ENCODE measurements around the gene CST6. TPM values are rescaled to one million over a fixed set of nuclear protein-coding genes. Genes with fewer than 3 reads are reported as not detected.

The CST6 gene
- total RNA-seq, 1 donor from 2014 or later: 23.7 TPM

- no peak for TF ChIP-seq CTCF (IDR thresholded peaks at IDR 0.05)
- intact Hi-C loops (cut with DNase I): loop anchor here (10.0 kb wide), 1 partner anchor 53 kb away; no protein-coding TSS in a partner anchor
- no peak for DNase-seq
- Histone ChIP-seq H3K27ac (no peak overlapping the region), H3K9me3 (no peaks in the 10 kb centered on the region), H3K36me3 (peaks cover 47% of the 10 kb centered on the region), H3K4me3 (no peak overlapping the region), H3K27me3 (no peaks in the 10 kb centered on the region), H3K4me1 (no peaks in the 10 kb centered on the region)
- ATAC-seq: no peak
Measured at GRCh38 chr11:65977621-65978390, 34.0 kb upstream of the CST6 start.

- Histone ChIP-seq H3K9me3 (no peaks in the 10 kb centered on the region), H3K4me3 (no peak overlapping the region), H3K36me3 (peaks cover 42% of the 10 kb centered on the region), H3K4me1 (no peaks in the 10 kb centered on the region), H3K27ac (no peak overlapping the region), H3K27me3 (no peaks in the 10 kb centered on the region)
- ATAC-seq: no peak
- TF ChIP-seq CTCF (IDR thresholded peaks at IDR 0.05): no peak
- intact Hi-C loops (cut with DNase I): loop anchor here (10.0 kb wide), 1 partner anchor 54 kb away; no protein-coding TSS in a partner anchor
- DNase-seq: no peak
Measured at GRCh38 chr11:65978391-65979238, 33.2 kb upstream of the CST6 start.

DNA sequence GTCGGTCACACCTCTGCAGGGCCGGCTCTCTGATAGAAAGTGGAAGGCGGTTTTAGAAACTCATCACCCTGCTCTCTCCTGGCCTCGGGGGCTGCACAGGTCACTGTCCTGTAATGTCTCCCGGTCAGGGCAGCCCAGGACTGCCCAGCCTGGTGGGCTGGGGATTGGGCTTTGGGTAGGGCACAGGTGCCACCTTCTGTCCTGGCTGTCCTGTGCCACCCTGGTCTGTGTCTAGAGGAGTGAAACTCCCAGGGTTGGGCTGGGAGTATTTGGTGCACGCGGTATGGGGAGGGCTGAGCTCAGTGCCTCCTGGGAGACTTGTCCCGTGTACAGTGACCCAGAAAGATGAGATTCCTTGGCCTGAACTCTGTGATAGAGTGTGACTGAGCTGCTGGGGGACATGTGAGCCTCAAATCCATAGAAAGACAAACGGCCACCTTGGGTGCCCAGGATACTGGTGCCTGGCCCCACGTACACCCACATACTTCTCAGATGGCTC is 32.5 kb upstream of the CST6 start:
- Histone ChIP-seq H3K9me3 (no peaks in the 10 kb centered on the region), H3K36me3 (peaks cover 40% of the 10 kb centered on the region), H3K27ac (no peak overlapping the region), H3K4me3 (no peak overlapping the region), H3K4me1 (no peaks in the 10 kb centered on the region), H3K27me3 (no peaks in the 10 kb centered on the region)
- DNase-seq (no peak), ATAC-seq (no peak)
- intact Hi-C loops (cut with DNase I): loop anchor here (10.0 kb wide), 1 partner anchor 55 kb away; no protein-coding TSS in a partner anchor
- TF ChIP-seq CTCF (IDR thresholded peaks at IDR 0.05): no peak

GRCh38 chr11:65981101-65981740 is 30.6 kb upstream of the CST6 start:
- H3K4me1 ChIP-seq: no peaks in the 10 kb centered on the region
- no peak for TF ChIP-seq CTCF (IDR thresholded peaks at IDR 0.05)
- peaks cover 32% of the 10 kb centered on the region for H3K36me3 ChIP-seq
- ATAC-seq: no peak
- H3K9me3 ChIP-seq: no peaks in the 10 kb centered on the region
- intact Hi-C loops (cut with DNase I): no loop called here
- no peak overlapping the region for H3K4me3 ChIP-seq
- no peak overlapping the region for H3K27ac ChIP-seq
- no peak for DNase-seq
- H3K27me3 ChIP-seq: no peaks in the 10 kb centered on the region

- H3K27me3 ChIP-seq: no peaks in the 10 kb centered on the region
- no peak for TF ChIP-seq CTCF (IDR thresholded peaks at IDR 0.05)
- no peak overlapping the region for H3K4me3 ChIP-seq
- no peaks in the 10 kb centered on the region for H3K4me1 ChIP-seq
- ATAC-seq (peak; percentile 8), DNase-seq (no peak)
- H3K9me3 ChIP-seq: no peaks in the 10 kb centered on the region
- H3K36me3 ChIP-seq: peaks cover 22% of the 10 kb centered on the region
- intact Hi-C loops (cut with DNase I): no loop called here
- no peak overlapping the region for H3K27ac ChIP-seq
Measured at GRCh38 chr11:65981972-65982823, 29.6 kb upstream of the CST6 start.

Measured in upper lobe of right lung (tissue), 1 donor.